Stimulated activated CD4-positive, alpha-beta T cell treated with anti-CD3 and anti-CD28 coated beads, Interleukin-12 subunit alpha, Interleukin-12 subunit beta, amount 100 ng/mL, for 4 hours (primary cell): ENCODE data around the gene CLIP2.
A peak's percentile ranks its signal among the peaks of the same experiment; 100 is the strongest.

Source experiments
- DNase-seq: peaks from one replicate; pipeline ENCODE4 v3.0.0-alpha.2; 2020

The CLIP2 gene

GRCh38 chr7:74449144-74449543 is 159.9 kb downstream of the CLIP2 start:
- DNase-seq: no peak

GRCh38 chr7:74449809-74450397 is 160.7 kb downstream of the CLIP2 start:
- peak; percentile 61 for DNase-seq

- peak; percentile 14 for DNase-seq
These were observed 163.6 kb downstream of the CLIP2 start for GRCh38 chr7:74452748-74453321.

- peak; percentile 33 for DNase-seq
These were observed 164.3 kb downstream of the CLIP2 start, which contains the start of gene GTF2IRD1 for GRCh38 chr7:74453322-74454011. GTF2IRD1 (plus strand) TSS chr7:74453906; CDS start chr7:74508081, 54,175 bp downstream.

- peak; percentile 17 for DNase-seq
These were observed 165.1 kb downstream of the CLIP2 start for GRCh38 chr7:74454021-74454924.

GRCh38 chr7:74454925-74455288 is 165.7 kb downstream of the CLIP2 start:
- no peak for DNase-seq

- DNase-seq: no peak
These were observed 166.1 kb downstream of the CLIP2 start for GRCh38 chr7:74455291-74455804.
